ENCODE results near the gene CFL1. TPM values are rescaled to one million over a fixed set of nuclear protein-coding genes. Genes with fewer than 3 reads are reported as not detected.

Gene CFL1
- total and polyA plus RNA-seq, 4 experiments from 2014 or later = 540 to 2,825 (median 1,686) TPM

DNA sequence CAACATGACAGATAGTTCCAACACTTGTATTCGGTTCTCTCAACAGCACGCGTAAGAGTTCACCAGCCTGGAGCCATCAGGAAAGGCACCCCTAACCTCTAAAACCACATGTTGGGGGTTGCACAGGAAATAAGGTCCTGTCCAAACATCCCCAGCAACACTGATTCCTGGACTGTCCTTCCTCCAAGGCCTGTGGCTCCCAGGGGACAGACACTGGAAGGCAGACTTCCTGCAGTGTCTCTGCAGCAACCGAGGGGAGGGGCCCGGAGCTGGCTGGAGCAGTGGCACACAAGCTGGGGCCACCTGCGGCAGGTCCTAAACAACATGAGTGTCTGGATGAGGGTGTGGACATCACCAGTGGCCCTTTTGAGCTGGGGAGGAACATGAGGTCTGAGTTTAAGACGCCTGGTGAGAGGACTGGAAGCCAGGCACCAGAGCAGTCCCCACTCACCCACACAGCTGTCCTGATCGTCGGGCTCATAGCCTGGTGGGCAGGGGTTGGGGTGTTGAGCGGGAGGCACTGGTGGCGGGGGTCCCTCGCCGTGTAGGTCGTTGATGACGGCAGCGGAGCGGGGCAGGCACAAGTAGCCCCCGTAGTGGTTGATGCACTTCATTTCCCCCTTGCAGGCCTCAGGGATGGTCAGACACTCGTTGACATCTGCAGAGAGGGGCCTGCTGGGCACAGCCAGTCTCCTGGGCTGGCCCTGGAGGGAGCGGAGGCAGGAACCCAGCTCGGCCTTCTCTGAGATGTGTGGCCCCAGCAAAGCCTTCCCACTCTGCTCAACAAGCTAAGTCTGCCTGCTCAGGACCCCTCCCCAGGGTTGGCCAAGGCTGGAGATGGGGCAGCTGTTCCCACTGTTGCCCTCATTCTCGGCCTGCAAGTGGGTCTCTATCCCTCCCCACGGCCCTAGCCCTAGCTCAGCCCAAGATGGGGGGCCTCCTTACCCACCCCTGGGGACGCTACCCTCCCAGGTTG, 13.0 kb upstream of the CFL1 start:
- H3K4me1 ChIP-seq (ENCODE audit: insufficient read depth, low read length) = peaks cover 20% of the 10 kb centered on the region
- Mint-ChIP-seq H3K27ac (peak overlapping the region in 3 of 7 donors; percentile 29 to 82 (median 38)), H3K9me3 (no peaks in the 10 kb centered on the region), H3K4me3 (peak overlapping the region in 5 of 8 donors; percentile 8 to 61 (median 40)), H3K4me1 (peaks cover 7 to 41% (median 23%) of the 10 kb centered on the region in 4 donors), H3K36me3 (peaks cover 3 to 9% of the 10 kb centered on the region in 2 donors), H3K27me3 (no peaks in the 10 kb centered on the region)
- intact Hi-C loops (cut with micrococcal nuclease) = no loop called here
- H3K9me3 ChIP-seq (ENCODE audit: control insufficient read depth in 1 of 2, low read length in 2 of 2) = no peaks in the 10 kb centered on the region
- H3K27me3 ChIP-seq (ENCODE audit: insufficient read depth, low read length) = no peaks in the 10 kb centered on the region
- H3K36me3 ChIP-seq (ENCODE audit: insufficient read depth, low read length) = peaks cover 2% of the 10 kb centered on the region
- DNase-seq = no peak
- H3K27ac ChIP-seq (ENCODE audit: low read depth, low read length) = no peak overlapping the region
- ChIA-PET POLR2A (ENCODE audit: partially characterized antibody) (interaction anchor here (0.5 to 11.3 kb wide), 12 partner anchors 8 to 131 kb away, joined by 3 to 222 read pairs (median 3); partner anchors contain the start of genes BANF1, CCDC85B, CFL1 and CTSW), CTCF (ENCODE audit: partially characterized antibody) (interaction anchor here (0.7 to 2.4 kb wide), 7 partner anchors 11 to 174 kb away, joined by 3 to 29 read pairs (median 4); partner anchors contain the start of genes CCDC85B, FIBP and MUS81)
- H3K4me3 ChIP-seq (ENCODE audit: low read length in 2 of 2) = no peak overlapping the region

GRCh38 chr11:65870307-65870658, 12.3 kb upstream of the CFL1 start:
- Histone ChIP-seq H3K36me3 (ENCODE audit: insufficient read depth, low read length) (peaks cover 9% of the 10 kb centered on the region), H3K4me3 (ENCODE audit: low read length in 2 of 2) (no peak overlapping the region), H3K9me3 (ENCODE audit: control insufficient read depth in 1 of 2, low read length in 2 of 2) (no peaks in the 10 kb centered on the region), H3K27me3 (ENCODE audit: insufficient read depth, low read length) (no peaks in the 10 kb centered on the region), H3K4me1 (ENCODE audit: insufficient read depth, low read length) (peaks cover 20% of the 10 kb centered on the region), H3K27ac (ENCODE audit: low read depth, low read length) (no peak overlapping the region)
- H3K27me3 Mint-ChIP-seq = no peaks in the 10 kb centered on the region
- ChIA-PET POLR2A (ENCODE audit: partially characterized antibody) (interaction anchor here (1.5 to 11.3 kb wide), 4 partner anchors 8 to 20 kb away, joined by 4 to 222 read pairs (median 7); partner anchors contain the start of genes CCDC85B, CFL1 and MUS81), CTCF (ENCODE audit: partially characterized antibody) (interaction anchor here (1.1 to 2.4 kb wide), 4 partner anchors 15 to 118 kb away, joined by 3 to 20 read pairs (median 5); partner anchors contain the start of gene FIBP)
- peak overlapping the region in 2 of 7 donors; percentile 38 to 82 for H3K27ac Mint-ChIP-seq
- H3K36me3 Mint-ChIP-seq = peaks cover 4 to 15% of the 10 kb centered on the region in 2 donors
- H3K4me3 Mint-ChIP-seq = peak overlapping the region in 1 of 8 donors; percentile 57
- intact Hi-C loops (cut with micrococcal nuclease) = no loop called here
- peaks cover 7 to 41% (median 23%) of the 10 kb centered on the region in 4 donors for H3K4me1 Mint-ChIP-seq
- no peak for DNase-seq
- no peaks in the 10 kb centered on the region for H3K9me3 Mint-ChIP-seq

- no peak overlapping the region for H3K27ac Mint-ChIP-seq
- Histone ChIP-seq H3K9me3 (ENCODE audit: control insufficient read depth in 1 of 2, low read length in 2 of 2) (no peaks in the 10 kb centered on the region), H3K4me1 (ENCODE audit: insufficient read depth, low read length) (peaks cover 20% of the 10 kb centered on the region), H3K27ac (ENCODE audit: low read depth, low read length) (no peak overlapping the region), H3K36me3 (ENCODE audit: insufficient read depth, low read length) (peaks cover 14% of the 10 kb centered on the region), H3K27me3 (ENCODE audit: insufficient read depth, low read length) (no peaks in the 10 kb centered on the region), H3K4me3 (ENCODE audit: low read length in 2 of 2) (no peak overlapping the region)
- H3K27me3 Mint-ChIP-seq = no peaks in the 10 kb centered on the region
- peak overlapping the region in 1 of 8 donors; percentile 9 for H3K4me3 Mint-ChIP-seq
- H3K4me1 Mint-ChIP-seq = peaks cover 7 to 41% (median 23%) of the 10 kb centered on the region in 4 donors
- POLR2A ChIA-PET (ENCODE audit: partially characterized antibody) = interaction anchor here (0.9 to 11.3 kb wide), 7 partner anchors 9 to 255 kb away, joined by 3 to 222 read pairs (median 4); partner anchors contain the start of genes CCDC85B, CFL1, FIBP and MUS81
- no peak for DNase-seq
- H3K9me3 Mint-ChIP-seq = no peaks in the 10 kb centered on the region
- H3K36me3 Mint-ChIP-seq = peaks cover 8 to 19% of the 10 kb centered on the region in 2 donors
- CTCF ChIA-PET (ENCODE audit: partially characterized antibody) = interaction anchor here (0.8 to 2.4 kb wide), 5 partner anchors 9 to 19 kb away, joined by 3 to 20 read pairs (median 13); partner anchors contain the start of genes FIBP and MUS81
- intact Hi-C loops (cut with micrococcal nuclease) = no loop called here
Observed at GRCh38 chr11:65869643-65870306, 11.8 kb upstream of the CFL1 start.

GRCh38 chr11:65868907-65869306, 10.9 kb upstream of the CFL1 start:
- Histone ChIP-seq H3K27me3 (ENCODE audit: insufficient read depth, low read length) (no peaks in the 10 kb centered on the region), H3K9me3 (ENCODE audit: control insufficient read depth in 1 of 2, low read length in 2 of 2) (no peaks in the 10 kb centered on the region), H3K4me3 (ENCODE audit: low read length in 2 of 2) (no peak overlapping the region), H3K36me3 (ENCODE audit: insufficient read depth, low read length) (peaks cover 23% of the 10 kb centered on the region), H3K4me1 (ENCODE audit: insufficient read depth, low read length) (peaks cover 14% of the 10 kb centered on the region), H3K27ac (ENCODE audit: low read depth, low read length) (no peak overlapping the region)
- intact Hi-C loops (cut with micrococcal nuclease) = no loop called here
- no peak for DNase-seq
- Mint-ChIP-seq H3K27ac (peak overlapping the region in 2 of 7 donors; percentile 36 to 86), H3K36me3 (peaks cover 8 to 25% of the 10 kb centered on the region in 2 donors), H3K27me3 (no peaks in the 10 kb centered on the region), H3K9me3 (no peaks in the 10 kb centered on the region), H3K4me3 (no peak overlapping the region), H3K4me1 (peaks cover 7 to 39% (median 23%) of the 10 kb centered on the region in 4 donors)
- POLR2A ChIA-PET (ENCODE audit: partially characterized antibody) = interaction anchor here (0.9 to 11.3 kb wide), 9 partner anchors 10 to 254 kb away, joined by 3 to 222 read pairs (median 4); partner anchors contain the start of genes CCDC85B, CFL1, FIBP and MUS81
- CTCF ChIA-PET (ENCODE audit: partially characterized antibody) = interaction anchor here (0.7 to 2.4 kb wide), 5 partner anchors 8 to 1299 kb away, joined by 3 to 20 read pairs (median 5); partner anchors contain the start of genes FIBP and MUS81

DNA sequence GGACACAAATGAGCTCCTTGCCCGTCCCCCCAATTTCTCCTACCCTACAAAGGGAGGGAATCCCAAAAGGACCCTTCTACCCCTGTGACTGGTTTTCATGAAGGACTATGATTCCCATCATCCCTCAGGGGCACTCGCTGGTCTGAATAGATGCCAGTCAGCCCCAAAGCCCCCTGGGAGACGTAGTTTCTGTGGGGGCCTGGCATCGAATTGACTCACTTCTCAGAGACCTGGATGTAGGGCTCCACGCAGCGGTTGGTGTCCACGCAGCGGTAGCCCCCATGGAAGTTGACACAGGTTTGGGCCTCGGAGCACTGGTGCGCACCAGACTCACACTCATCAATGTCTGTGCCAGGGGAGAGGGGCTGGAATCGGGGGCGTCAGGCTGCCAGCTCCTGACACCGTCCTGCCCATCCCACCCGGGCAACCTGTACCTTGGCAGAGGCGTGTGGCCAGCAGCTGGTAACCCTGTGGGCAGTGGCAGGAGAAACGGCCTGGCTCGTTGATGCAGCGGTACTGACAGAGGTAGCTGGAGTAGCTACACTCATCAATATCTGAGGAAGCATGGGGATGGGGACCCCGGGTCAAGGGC, 10.2 kb upstream of the CFL1 start:
- peaks cover 7 to 32% (median 20%) of the 10 kb centered on the region in 4 donors for H3K4me1 Mint-ChIP-seq
- ChIA-PET CTCF (ENCODE audit: partially characterized antibody) (interaction anchor here (1.8 to 2.4 kb wide), 2 partner anchors 8 to 17 kb away, joined by 13 to 20 read pairs; partner anchors contain the start of gene MUS81), POLR2A (ENCODE audit: partially characterized antibody) (interaction anchor here (0.9 to 11.3 kb wide), 5 partner anchors 9 to 60 kb away, joined by 3 to 222 read pairs (median 10); partner anchors contain the start of genes CCDC85B, CFL1 and MUS81)
- H3K4me3 ChIP-seq (ENCODE audit: low read length in 2 of 2) = no peak overlapping the region
- peak in 2 of 5 donors; percentile 30 to 56 for DNase-seq
- peaks cover 30% of the 10 kb centered on the region for H3K36me3 ChIP-seq (ENCODE audit: insufficient read depth, low read length)
- H3K9me3 Mint-ChIP-seq = no peaks in the 10 kb centered on the region
- H3K4me3 Mint-ChIP-seq = no peak overlapping the region
- peak overlapping the region in 3 of 7 donors; percentile 31 to 55 (median 52) for H3K27ac Mint-ChIP-seq
- H3K9me3 ChIP-seq (ENCODE audit: control insufficient read depth in 1 of 2, low read length in 2 of 2) = no peaks in the 10 kb centered on the region
- no peak overlapping the region for H3K27ac ChIP-seq (ENCODE audit: low read depth, low read length)
- no peaks in the 10 kb centered on the region for H3K27me3 ChIP-seq (ENCODE audit: insufficient read depth, low read length)
- peaks cover 11 to 27% of the 10 kb centered on the region in 2 donors for H3K36me3 Mint-ChIP-seq
- peaks cover 11% of the 10 kb centered on the region for H3K4me1 ChIP-seq (ENCODE audit: insufficient read depth, low read length)
- intact Hi-C loops (cut with micrococcal nuclease) = no loop called here
- no peaks in the 10 kb centered on the region for H3K27me3 Mint-ChIP-seq

DNA sequence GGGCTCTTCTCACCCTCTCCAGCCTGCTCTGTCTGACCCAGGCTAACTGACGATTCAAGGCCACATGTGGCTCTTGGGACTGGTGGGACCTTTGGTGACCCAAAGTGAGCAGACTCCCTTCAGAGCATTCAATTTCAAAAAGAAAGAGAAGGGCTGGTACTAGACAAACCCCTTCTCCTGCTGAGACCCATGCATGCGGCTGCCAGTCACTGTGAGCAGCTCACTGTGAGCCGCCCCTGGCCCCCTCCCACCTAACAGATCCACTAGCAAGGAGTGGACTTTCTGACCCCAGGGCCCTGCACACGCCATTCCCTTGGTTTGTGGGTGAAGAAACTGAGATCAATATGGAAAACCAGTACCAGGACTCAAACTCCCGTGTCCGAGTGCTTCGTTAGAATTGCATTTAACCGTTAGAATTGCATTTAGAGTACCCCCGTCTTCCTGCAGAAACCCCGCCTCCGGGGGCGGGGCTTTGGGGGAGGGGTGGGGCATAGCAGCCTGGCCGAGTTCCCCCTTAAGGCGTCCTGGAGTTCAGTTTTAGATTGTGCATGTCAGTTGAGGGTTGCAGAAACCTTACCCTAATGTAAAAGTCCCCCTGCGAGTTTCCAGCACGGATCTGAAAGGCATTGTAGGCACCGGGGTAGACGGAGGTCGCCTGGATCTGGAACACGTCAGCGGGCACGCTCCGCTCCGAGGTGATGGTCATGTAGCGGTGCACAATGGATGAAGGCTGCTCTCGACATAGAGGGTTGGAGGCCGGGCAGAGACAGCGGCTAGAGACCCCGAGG, 9.5 kb upstream of the CFL1 start:
- no peaks in the 10 kb centered on the region for H3K27me3 Mint-ChIP-seq
- intact Hi-C loops (cut with micrococcal nuclease) = no loop called here
- Histone ChIP-seq H3K36me3 (ENCODE audit: insufficient read depth, low read length) (peaks cover 37% of the 10 kb centered on the region), H3K9me3 (ENCODE audit: control insufficient read depth in 1 of 2, low read length in 2 of 2) (no peaks in the 10 kb centered on the region), H3K27me3 (ENCODE audit: insufficient read depth, low read length) (no peaks in the 10 kb centered on the region), H3K27ac (ENCODE audit: low read depth, low read length) (no peak overlapping the region), H3K4me3 (ENCODE audit: low read length in 2 of 2) (no peak overlapping the region), H3K4me1 (ENCODE audit: insufficient read depth, low read length) (peaks cover 8% of the 10 kb centered on the region)
- POLR2A ChIA-PET (ENCODE audit: partially characterized antibody) = interaction anchor here (1.3 to 11.3 kb wide), 4 partner anchors 8 to 23 kb away, joined by 5 to 222 read pairs (median 10); partner anchors contain the start of genes CCDC85B, CFL1, FIBP and MUS81
- peaks cover 16 to 33% of the 10 kb centered on the region in 2 donors for H3K36me3 Mint-ChIP-seq
- no peak for DNase-seq
- CTCF ChIA-PET (ENCODE audit: partially characterized antibody) = interaction anchor here (1.8 to 2.4 kb wide), 3 partner anchors 8 to 18 kb away, joined by 5 to 20 read pairs (median 13); partner anchors contain the start of gene MUS81
- peaks cover 6 to 32% (median 18%) of the 10 kb centered on the region in 4 donors for H3K4me1 Mint-ChIP-seq
- no peaks in the 10 kb centered on the region for H3K9me3 Mint-ChIP-seq
- no peak overlapping the region for H3K4me3 Mint-ChIP-seq
- peak overlapping the region in 1 of 7 donors; percentile 46 for H3K27ac Mint-ChIP-seq

All from CD4-positive, alpha-beta memory T cell (primary cell).